GM21737 (cell line): Measurements from ENCODE around the gene LRBA.
"Not testable (repeated sequence)": the region's sequence is repeated elsewhere in the genome, so short reads cannot be mapped to it uniquely, and the experiment has no call there.

Experiments used
- ATAC-seq: cut with Tn5 transposase; IDR thresholded peaks from one replicate; pipeline ENCODE4 v1.9.1; 2021; ENCODE audit warnings: mild to moderate bottlenecking, moderate library complexity; ENCODE audit not compliant: unreplicated experiment

The LRBA gene

GRCh38 chr4:150572704-150573504, 442.2 kb downstream of the LRBA start:
- no peak for ATAC-seq

GRCh38 chr4:150570862-150571261, 444.2 kb downstream of the LRBA start:
- no peak for ATAC-seq

GRCh38 chr4:150569998-150570535, 445.0 kb downstream of the LRBA start:
- no peak for ATAC-seq

GRCh38 chr4:150569384-150569987, 445.6 kb downstream of the LRBA start:
- no peak for ATAC-seq

GRCh38 chr4:150567070-150567469, 448.0 kb downstream of the LRBA start:
- no peak for ATAC-seq

GRCh38 chr4:150564967-150565366, 450.1 kb downstream of the LRBA start:
- ATAC-seq, result not testable (repeated sequence)

- ATAC-seq, result no peak
Observed at GRCh38 chr4:150562751-150563150, 452.3 kb downstream of the LRBA start.

GRCh38 chr4:150562250-150562649, 452.8 kb downstream of the LRBA start:
- no peak for ATAC-seq

GRCh38 chr4:150561143-150561737, 453.8 kb downstream of the LRBA start:
- no peak for ATAC-seq

GRCh38 chr4:150557811-150558210, 457.3 kb downstream of the LRBA start:
- ATAC-seq, result not testable (repeated sequence)

GRCh38 chr4:150547154-150547838, 467.8 kb downstream of the LRBA start:
- ATAC-seq, result no peak

- ATAC-seq, result no peak
Observed at GRCh38 chr4:150546286-150546685, 468.8 kb downstream of the LRBA start.

GRCh38 chr4:150543042-150543441, 472.0 kb downstream of the LRBA start:
- ATAC-seq, result no peak

GRCh38 chr4:150541681-150542080, 473.4 kb downstream of the LRBA start:
- no peak for ATAC-seq

GRCh38 chr4:150540959-150541360, 474.1 kb downstream of the LRBA start:
- no peak for ATAC-seq

- no peak for ATAC-seq
Observed at GRCh38 chr4:150540536-150540935, 474.5 kb downstream of the LRBA start.

GRCh38 chr4:150537911-150538310, 477.2 kb downstream of the LRBA start:
- not testable (repeated sequence) for ATAC-seq

GRCh38 chr4:150534818-150535217, 480.3 kb downstream of the LRBA start:
- ATAC-seq, result no peak

- ATAC-seq, result no peak
Observed at GRCh38 chr4:150533673-150534072, 481.4 kb downstream of the LRBA start.

- ATAC-seq, result no peak
Observed at GRCh38 chr4:150525321-150525868, 489.7 kb downstream of the LRBA start.

- no peak for ATAC-seq
Observed at GRCh38 chr4:150518559-150518958, 496.5 kb downstream of the LRBA start.
